GM12878 (cell line): ENCODE measurements around the gene PHF23. TPM values are rescaled to one million over a fixed set of nuclear protein-coding genes. Genes with fewer than 3 reads are reported as not detected.
A peak's percentile ranks its signal among the peaks of the same experiment; 100 is the strongest.

Experiments
- EGR1 ChIP-seq, 2 experiments: IDR thresholded peaks; 1 replicate in 1 of 2; 2 replicates in 1 of 2; pipeline ENCODE4 v1.6.1; 2011 to 2012; ENCODE audit warnings: low read depth in 2 of 2, low read length in 2 of 2, borderline replicate concordance in 1 of 2, mild to moderate bottlenecking in 1 of 2, moderate library complexity in 1 of 2
- ETV6 ChIP-seq, 2 experiments: fragments of 450-650 bp in 1 of 2; IDR thresholded peaks in 1 of 2; conservative IDR thresholded peaks in 1 of 2; 2 replicates each; pipeline ENCODE4 v1.6.1; 2014; ENCODE audit warnings: antibody characterized with exemption in 1 of 2, borderline replicate concordance in 1 of 2, low read depth in 1 of 2, mild to moderate bottlenecking in 1 of 2, moderate library complexity in 1 of 2
- FOXM1 ChIP-seq: IDR thresholded peaks from 2 replicates; pipeline ENCODE4 v1.6.1; 2012; ENCODE audit warnings: low read depth, mild to moderate bottlenecking, inconsistent platforms, low read length, moderate library complexity
- LARP7 ChIP-seq: fragments of 450-650 bp; IDR thresholded peaks from 2 replicates; pipeline ENCODE4 v1.6.1; 2017; ENCODE audit warnings: mild to moderate bottlenecking
- MEF2A ChIP-seq: IDR thresholded peaks from 2 replicates; pipeline ENCODE4 v1.6.1; 2011; ENCODE audit warnings: low read depth, mild to moderate bottlenecking, low read length, moderate library complexity; ENCODE audit not compliant: insufficient read depth
- MTA3 ChIP-seq: IDR thresholded peaks from 2 replicates; pipeline ENCODE4 v1.6.1; 2012; ENCODE audit warnings: low read length, inconsistent platforms, borderline replicate concordance
- NR2F1 ChIP-seq: fragments of 450-650 bp; conservative IDR thresholded peaks from 2 replicates; pipeline ENCODE4 v1.6.1; 2017; ENCODE audit warnings: mild to moderate bottlenecking
- POLR2A ChIP-seq: IDR thresholded peaks from 2 replicates; pipeline ENCODE4 v1.6.1; 2011; ENCODE audit warnings: low read depth, mild to moderate bottlenecking, low read length
- RB1 ChIP-seq: fragments of 450-650 bp; formaldehyde crosslinking; IDR thresholded peaks from 2 replicates; pipeline ENCODE4 v1.6.1; 2017; ENCODE audit warnings: mild to moderate bottlenecking, borderline replicate concordance
- SIX5 ChIP-seq: IDR thresholded peaks from 2 replicates; pipeline ENCODE4 v1.6.1; 2011; ENCODE audit warnings: mild to moderate bottlenecking, low read depth, low read length, moderate library complexity; ENCODE audit not compliant: severe bottlenecking
- SUZ12 ChIP-seq: fragments of 200-600 bp; sonication (generic); IDR thresholded peaks from one replicate; pipeline ENCODE4 v1.6.1; 2018; ENCODE audit warnings: antibody characterized with exemption, mild to moderate bottlenecking; ENCODE audit not compliant: unreplicated experiment
- ZNF207 ChIP-seq: fragments of 450-650 bp; IDR thresholded peaks from 2 replicates; pipeline ENCODE4 v1.6.1; 2014; ENCODE audit warnings: antibody characterized with exemption, mild to moderate bottlenecking, borderline replicate concordance
- ZNF622 ChIP-seq: fragments of 450-650 bp; IDR thresholded peaks from 2 replicates; pipeline ENCODE4 v1.6.1; 2017; ENCODE audit warnings: mild to moderate bottlenecking, inconsistent platforms
- ZSCAN29 ChIP-seq: fragments of 450-650 bp; IDR thresholded peaks from 2 replicates; pipeline ENCODE4 v1.6.1; 2017; ENCODE audit warnings: mild to moderate bottlenecking, moderate library complexity
- polyA plus RNA-seq, 11 experiments: library from polyadenylated mRNA; depleted of rRNA in 4 of 11; unstranded in 6 of 11; stranded (reverse) in 5 of 11; fragments of >200 nt; fragmentation: Nextera tagmentation in 4 of 11; fragmentation: Illumina TruSeq in 1 of 11; extraction: Ambion mirVana in 4 of 11; extraction: Trizol in 1 of 11; gene quantifications; 1 replicate in 1 of 11; 2 replicates in 10 of 11; pipeline versions ENCODE4 v1.2.1 to v1.2.3, GENCODE V29; 2011 to 2016; ENCODE audit warnings: inconsistent platforms in 2 of 11, missing spikeins in 2 of 11, low read depth in 1 of 11
- total RNA-seq, 4 experiments: library from RNA; depleted of rRNA in 3 of 4; stranded (reverse); fragments of >200 nt in 3 of 4; fragmentation: Illumina TruSeq in 1 of 4; extraction: Trizol in 1 of 4; gene quantifications; 2 replicates each; pipeline versions ENCODE4 v1.2.1 to v1.2.3, GENCODE V29; 2013 to 2021

Gene PHF23
- total and polyA plus RNA-seq, 10 of the 15 experiments (the other 5 are each of a cell fraction or from before 2014, with no cell fraction given), result 8.2 to 84.8 (median 32.6) TPM

DNA sequence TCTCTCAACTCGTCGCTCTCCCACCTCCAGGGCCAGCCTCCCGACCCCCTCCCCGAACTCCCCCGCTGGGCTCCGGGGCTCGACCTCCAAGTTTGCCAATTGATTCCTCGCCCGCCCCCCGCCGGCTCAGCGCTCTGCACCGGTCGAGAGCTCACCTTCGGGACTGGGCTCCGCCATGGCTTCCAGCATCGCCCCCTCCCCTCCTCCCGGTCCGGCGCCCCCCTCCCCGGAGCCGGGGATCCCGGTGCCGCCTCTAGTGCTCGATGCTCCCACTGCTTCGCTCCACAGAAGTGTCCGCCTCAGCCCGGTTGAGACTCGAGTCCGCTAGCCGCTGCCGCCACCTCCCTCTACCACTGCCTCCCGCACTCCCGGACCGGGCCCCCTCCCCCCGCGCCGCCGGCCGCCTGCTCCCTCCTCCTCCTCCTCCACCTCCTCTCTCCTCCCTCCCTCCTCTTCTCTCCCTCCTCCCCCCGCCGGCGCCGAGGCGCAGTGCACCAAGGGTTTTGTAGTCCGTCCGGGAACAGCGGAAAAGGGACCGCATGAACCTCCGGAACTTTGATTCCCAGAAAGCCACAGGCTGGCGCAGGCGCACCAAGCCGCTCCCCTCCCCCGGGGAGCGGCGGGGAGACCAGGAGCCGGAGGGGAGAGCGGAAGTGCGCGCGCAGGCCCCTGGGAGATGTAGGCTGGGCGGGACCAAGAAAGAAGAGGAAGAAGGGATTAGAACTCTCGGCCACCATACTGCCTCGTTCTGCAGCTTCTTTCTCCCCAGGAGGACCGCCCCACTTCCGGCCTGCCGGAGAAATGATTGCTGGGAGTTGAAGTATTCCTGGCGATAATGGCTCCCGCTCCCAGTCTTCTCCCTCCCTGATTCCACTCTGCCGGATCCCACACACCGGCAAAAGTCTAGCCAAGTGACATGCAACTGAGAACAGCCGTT, at the start of gene PHF23 (continued):
- TF ChIP-seq ZNF207, result peak; percentile 91; the same call in 1 of the 2 replicates
- peak; percentile 68; the same call in 1 of the 2 replicates for TF ChIP-seq RB1
- no peak for TF ChIP-seq NR2F1
- TF ChIP-seq FOXM1, result no peak
- no peak for TF ChIP-seq MEF2A
- TF ChIP-seq ETV6 (conservative IDR thresholded peaks at IDR 0.05 in 1 of 2, IDR thresholded peaks at IDR 0.05 in 1 of 2; ENCODE audit: borderline replicate concordance in 1 of 2, low read depth in 1 of 2), result no peak
- peak; percentile 70 for TF ChIP-seq POLR2A
- peak in 1 of 2 experiments; percentile 27; a peak in 1 of 3 replicates for TF ChIP-seq EGR1 (IDR thresholded peaks at IDR 0.05; ENCODE audit: borderline replicate concordance in 1 of 2, low read depth in 2 of 2, low read length in 2 of 2)
- no peak for TF ChIP-seq ZNF622
- TF ChIP-seq LARP7, result peak; percentile 60; the same call in 1 of the 2 replicates
- no peak for TF ChIP-seq SUZ12
- no peak for TF ChIP-seq ZSCAN29
- TF ChIP-seq SIX5, result peak; percentile 88
- no peak for TF ChIP-seq MTA3
